SU-DHL-6 (cell line): ENCODE measurements around the gene HOXA9.

Experiments
- CTCF ChIP-seq: fragments of 200-600 bp; sonication (generic); IDR thresholded peaks from one replicate; pipeline ENCODE4 v1.5.1; 2017; ENCODE audit warnings: antibody characterized with exemption, mild to moderate bottlenecking, low read length, moderate library complexity; ENCODE audit not compliant: insufficient read depth, poor library complexity, severe bottlenecking
- EZH2phosphoT487 ChIP-seq: fragments of 200-600 bp; sonication (generic), shearing (Covaris generic); conservative IDR thresholded peaks from 2 replicates; pipeline ENCODE4 v1.6.1; 2018; ENCODE audit warnings: mild to moderate bottlenecking, antibody characterized with exemption, low read length, moderate library complexity, mixed read lengths

GRCh38 chr7:27138472-27138871 is 26.9 kb downstream of the HOXA9 start:
- TF ChIP-seq CTCF (no peak), EZH2phosphoT487 (no peak)
